ENCODE measurements around the gene TBC1D21. TPM values are rescaled to one million over a fixed set of nuclear protein-coding genes. Genes with fewer than 3 reads are reported as not detected.

TBC1D21 gene
- total and polyA plus RNA-seq, 2 of the 4 experiments (the other 2 are of a cell fraction) = not detected

GRCh38 chr15:73839699-73840377, 33.5 kb upstream of the TBC1D21 start:
- H4K20me1 ChIP-seq (ENCODE audit: insufficient read depth, low read length) = no peaks in the 10 kb centered on the region
- H3K9me1 ChIP-seq (ENCODE audit: insufficient read depth, low read length) = no peaks in the 10 kb centered on the region
- WGBS, 2 experiments (ENCODE audit: extremely low coverage in 2 of 2, insufficient read length in 1 of 2) = 75% methylated on average over 1 of the region's 8 CpGs; no CpG with 5 or more reads in 1 of the 2 experiments
- no peak overlapping the region for H4K8ac ChIP-seq (ENCODE audit: low read depth in 2 of 2, low read length in 2 of 2)
- no peak overlapping the region for H2AK5ac ChIP-seq (ENCODE audit: low read depth, low read length)
- H3K14ac ChIP-seq (replicated peaks; ENCODE audit: low read depth, low read length) = no peak overlapping the region
- no peaks in the 10 kb centered on the region for H3K4me1 ChIP-seq (ENCODE audit: control insufficient read depth, insufficient read depth, low read length)
- dilution Hi-C loops (cut with HindIII; ENCODE audit: low sequenced_read_pairs, unreplicated experiment) (no loop called here), intact Hi-C loops (cut with micrococcal nuclease) (no loop called here), in situ Hi-C loops (cut with MboI; ENCODE audit: low sequenced_read_pairs) (no loop called here)
- CTCF ChIA-PET = no interaction called here
- H3K9me3 ChIP-seq (ENCODE audit: control insufficient read depth, insufficient read depth, low read length) = no peaks in the 10 kb centered on the region
- no peak for ATAC-seq (ENCODE audit: low read depth)
- no peak for DNase-seq
- H3K4me3 ChIP-seq (ENCODE audit: insufficient read depth, low read depth, low read length) = no peak overlapping the region
- no peak overlapping the region for H4K91ac ChIP-seq (ENCODE audit: insufficient read depth, low read depth, low read length)
- H3K4ac ChIP-seq (ENCODE audit: low read depth, low read length) = no peak overlapping the region
- no peak overlapping the region for H2BK120ac ChIP-seq (ENCODE audit: low read depth, low read length)
- BruUV-seq (replicated peaks) = no TSS peak
- H3K23ac ChIP-seq (ENCODE audit: low read depth, low read length) = no peak overlapping the region
- no peak for TF ChIP-seq MAZ (IDR thresholded peaks at IDR 0.05; ENCODE audit: borderline replicate concordance, low read depth, low read length)
- TF ChIP-seq NFE2L2 (IDR thresholded peaks at IDR 0.05; ENCODE audit: low read depth, low read length) = no peak
- no peak for TF ChIP-seq RCOR1 (IDR thresholded peaks at IDR 0.05; ENCODE audit: insufficient replicate concordance, low read length)
- TF ChIP-seq RAD21 (IDR thresholded peaks at IDR 0.05; ENCODE audit: low read length) = no peak
- no peak for TF ChIP-seq FOS (IDR thresholded peaks at IDR 0.05; ENCODE audit: low read depth, low read length)
- TF ChIP-seq CEBPB (IDR thresholded peaks at IDR 0.05; ENCODE audit: low read depth, low read length) = no peak
- TF ChIP-seq, protein P1, sequence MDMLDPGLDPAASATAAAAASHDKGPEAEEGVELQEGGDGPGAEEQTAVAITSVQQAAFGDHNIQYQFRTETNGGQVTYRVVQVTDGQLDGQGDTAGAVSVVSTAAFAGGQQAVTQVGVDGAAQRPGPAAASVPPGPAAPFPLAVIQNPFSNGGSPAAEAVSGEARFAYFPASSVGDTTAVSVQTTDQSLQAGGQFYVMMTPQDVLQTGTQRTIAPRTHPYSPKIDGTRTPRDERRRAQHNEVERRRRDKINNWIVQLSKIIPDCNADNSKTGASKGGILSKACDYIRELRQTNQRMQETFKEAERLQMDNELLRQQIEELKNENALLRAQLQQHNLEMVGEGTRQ (IDR thresholded peaks at IDR 0.05; ENCODE audit: low read depth, low read length) = no peak
- TF ChIP-seq MAFK (IDR thresholded peaks at IDR 0.05; ENCODE audit: low read depth, low read length) = no peak
- no peak for TF ChIP-seq RFX5 (IDR thresholded peaks at IDR 0.05; ENCODE audit: low read depth, low read length)
- TF ChIP-seq CHD1 (IDR thresholded peaks at IDR 0.05; ENCODE audit: low read depth, low read length) = no peak
- TF ChIP-seq, protein P2, sequence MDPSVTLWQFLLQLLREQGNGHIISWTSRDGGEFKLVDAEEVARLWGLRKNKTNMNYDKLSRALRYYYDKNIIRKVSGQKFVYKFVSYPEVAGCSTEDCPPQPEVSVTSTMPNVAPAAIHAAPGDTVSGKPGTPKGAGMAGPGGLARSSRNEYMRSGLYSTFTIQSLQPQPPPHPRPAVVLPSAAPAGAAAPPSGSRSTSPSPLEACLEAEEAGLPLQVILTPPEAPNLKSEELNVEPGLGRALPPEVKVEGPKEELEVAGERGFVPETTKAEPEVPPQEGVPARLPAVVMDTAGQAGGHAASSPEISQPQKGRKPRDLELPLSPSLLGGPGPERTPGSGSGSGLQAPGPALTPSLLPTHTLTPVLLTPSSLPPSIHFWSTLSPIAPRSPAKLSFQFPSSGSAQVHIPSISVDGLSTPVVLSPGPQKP (IDR thresholded peaks at IDR 0.05; ENCODE audit: borderline replicate concordance, low read depth, low read length) = no peak
- TF ChIP-seq MXI1 (IDR thresholded peaks at IDR 0.05; ENCODE audit: borderline replicate concordance, low read depth, low read length) = no peak
- TF ChIP-seq, protein P3, sequence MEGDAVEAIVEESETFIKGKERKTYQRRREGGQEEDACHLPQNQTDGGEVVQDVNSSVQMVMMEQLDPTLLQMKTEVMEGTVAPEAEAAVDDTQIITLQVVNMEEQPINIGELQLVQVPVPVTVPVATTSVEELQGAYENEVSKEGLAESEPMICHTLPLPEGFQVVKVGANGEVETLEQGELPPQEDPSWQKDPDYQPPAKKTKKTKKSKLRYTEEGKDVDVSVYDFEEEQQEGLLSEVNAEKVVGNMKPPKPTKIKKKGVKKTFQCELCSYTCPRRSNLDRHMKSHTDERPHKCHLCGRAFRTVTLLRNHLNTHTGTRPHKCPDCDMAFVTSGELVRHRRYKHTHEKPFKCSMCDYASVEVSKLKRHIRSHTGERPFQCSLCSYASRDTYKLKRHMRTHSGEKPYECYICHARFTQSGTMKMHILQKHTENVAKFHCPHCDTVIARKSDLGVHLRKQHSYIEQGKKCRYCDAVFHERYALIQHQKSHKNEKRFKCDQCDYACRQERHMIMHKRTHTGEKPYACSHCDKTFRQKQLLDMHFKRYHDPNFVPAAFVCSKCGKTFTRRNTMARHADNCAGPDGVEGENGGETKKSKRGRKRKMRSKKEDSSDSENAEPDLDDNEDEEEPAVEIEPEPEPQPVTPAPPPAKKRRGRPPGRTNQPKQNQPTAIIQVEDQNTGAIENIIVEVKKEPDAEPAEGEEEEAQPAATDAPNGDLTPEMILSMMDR (conservative IDR thresholded peaks at IDR 0.05; ENCODE audit: low read depth, low read length) = no peak
- TF ChIP-seq SMC3 (IDR thresholded peaks at IDR 0.05; ENCODE audit: low read depth, low read length) = no peak
- TF ChIP-seq POLR2A (IDR thresholded peaks at IDR 0.05; ENCODE audit: low read depth, low read length) = no peak
- TF ChIP-seq BHLHE40 (IDR thresholded peaks at IDR 0.05; ENCODE audit: low read depth, low read length) = no peak
- H3K36me3 ChIP-seq (ENCODE audit: control insufficient read depth, insufficient read depth, low read length) = no peaks in the 10 kb centered on the region
- no peaks in the 10 kb centered on the region for H3K79me1 ChIP-seq (ENCODE audit: low read depth in 1 of 2, low read length in 2 of 2)
- no peak overlapping the region for H3K27ac ChIP-seq (ENCODE audit: insufficient read depth, low read length)
- POLR2A ChIA-PET (ENCODE audit: unreplicated experiment) = no interaction called here
- H3K27me3 ChIP-seq (ENCODE audit: control insufficient read depth, insufficient read depth, low read length) = peaks cover 68% of the 10 kb centered on the region
- H4K5ac ChIP-seq (ENCODE audit: low read depth, low read length) = no peak overlapping the region
- H2AK9ac ChIP-seq (replicated peaks; ENCODE audit: low read depth, low read length, poor library complexity) = peak overlapping the region; percentile 24
- no peak overlapping the region for H3K56ac ChIP-seq (ENCODE audit: extremely low read depth, insufficient read depth, low read length)
- no peak overlapping the region for H2AFZ ChIP-seq (replicated peaks; ENCODE audit: low read length, poor library complexity)
- no peak overlapping the region for H3K18ac ChIP-seq (ENCODE audit: low read depth, low read length)
- no peak overlapping the region for H2BK15ac ChIP-seq (ENCODE audit: low read depth, low read length)
- H3K9ac ChIP-seq (ENCODE audit: low read depth, low read length) = no peak overlapping the region
- H2BK5ac ChIP-seq (ENCODE audit: low read depth, low read length, poor library complexity, severe bottlenecking) = no peak overlapping the region
- no peak overlapping the region for H3K4me2 ChIP-seq (ENCODE audit: low read depth, low read length)
- H2BK20ac ChIP-seq (ENCODE audit: low read depth, low read length) = no peak overlapping the region

Data from IMR-90 (cell line).